Measurements from ENCODE around the gene CTBP2. TPM values are rescaled to one million over a fixed set of nuclear protein-coding genes. Genes with fewer than 3 reads are reported as not detected.

Gene CTBP2
- total and polyA plus RNA-seq, 4 donors, result 3.4 to 59.2 (median 5.5) TPM

- DNase-seq (ENCODE audit: low spot score), result no peak
- no peaks in the 10 kb centered on the region for H3K4me1 ChIP-seq (ENCODE audit: control insufficient read depth in 4 of 4, insufficient read depth in 4 of 4, low read length in 3 of 4)
- TF ChIP-seq FOXA1 (IDR thresholded peaks at IDR 0.05) (no peak), REST (IDR thresholded peaks at IDR 0.05) (no peak), GABPA (IDR thresholded peaks at IDR 0.05 in 1 of 2, conservative IDR thresholded peaks at IDR 0.05 in 1 of 2) (no peak), MAX (IDR thresholded peaks at IDR 0.05) (no peak)
- no peak overlapping the region for H3K9ac ChIP-seq (ENCODE audit: low read depth in 1 of 2, low read length in 2 of 2)
- H3K36me3 ChIP-seq (ENCODE audit: control insufficient read depth in 4 of 4, insufficient read depth in 3 of 4, low read depth in 1 of 4, low read length in 3 of 4), result no peaks in the 10 kb centered on the region
- H3K27me3 ChIP-seq (ENCODE audit: control insufficient read depth in 4 of 4, insufficient read depth in 4 of 4, low read length in 3 of 4), result peaks cover 0 to 2% (median 1%) of the 10 kb centered on the region in 4 donors
- H3K9me3 ChIP-seq (ENCODE audit: control insufficient read depth in 4 of 4, low read length in 3 of 4), result no peaks in the 10 kb centered on the region
- H3K4me3 ChIP-seq (ENCODE audit: low read depth in 1 of 3, low read length in 3 of 3), result no peak overlapping the region
- H3K27ac ChIP-seq (ENCODE audit: low read depth in 1 of 2, low read length in 2 of 2), result no peak overlapping the region
- 66% methylated on average over 6 of the region's 6 CpGs for WGBS
These were observed 30.1 kb upstream of the CTBP2 start for GRCh38 chr10:125190414-125190813.

- H3K9ac ChIP-seq (ENCODE audit: low read depth in 1 of 2, low read length in 2 of 2), result no peak overlapping the region
- no peak for TF ChIP-seq TAF1 (conservative IDR thresholded peaks at IDR 0.05)
- TF ChIP-seq FOXA1 (IDR thresholded peaks at IDR 0.05), result no peak
- no peak for TF ChIP-seq EGR1 (IDR thresholded peaks at IDR 0.05; ENCODE audit: low read depth in 2 of 2)
- TF ChIP-seq ATF3 (IDR thresholded peaks at IDR 0.05), result no peak
- TF ChIP-seq RXRA (IDR thresholded peaks at IDR 0.05), result no peak
- WGBS, result 89% methylated on average over 8 of the region's 8 CpGs
- no peaks in the 10 kb centered on the region for H3K4me1 ChIP-seq (ENCODE audit: control insufficient read depth in 4 of 4, insufficient read depth in 4 of 4, low read length in 3 of 4)
- H3K36me3 ChIP-seq (ENCODE audit: control insufficient read depth in 4 of 4, insufficient read depth in 3 of 4, low read depth in 1 of 4, low read length in 3 of 4), result no peaks in the 10 kb centered on the region
- H3K27me3 ChIP-seq (ENCODE audit: control insufficient read depth in 4 of 4, insufficient read depth in 4 of 4, low read length in 3 of 4), result peaks cover 0 to 5% (median 1%) of the 10 kb centered on the region in 4 donors
- H3K4me3 ChIP-seq (ENCODE audit: low read depth in 1 of 3, low read length in 3 of 3), result no peak overlapping the region
- no peak for DNase-seq (ENCODE audit: low spot score)
- no peak overlapping the region for H3K27ac ChIP-seq (ENCODE audit: low read depth in 1 of 2, low read length in 2 of 2)
- H3K9me3 ChIP-seq (ENCODE audit: control insufficient read depth in 4 of 4, low read length in 3 of 4), result no peaks in the 10 kb centered on the region
These were observed 28.8 kb upstream of the CTBP2 start for GRCh38 chr10:125189162-125189561.

GRCh38 chr10:125187238-125188194 is 27.2 kb upstream of the CTBP2 start:
- no peak for DNase-seq (ENCODE audit: low spot score)
- H3K27ac ChIP-seq (ENCODE audit: low read depth in 1 of 2, low read length in 2 of 2), result no peak overlapping the region
- no peaks in the 10 kb centered on the region for H3K9me3 ChIP-seq (ENCODE audit: control insufficient read depth in 4 of 4, low read length in 3 of 4)
- no peak overlapping the region for H3K4me3 ChIP-seq (ENCODE audit: low read depth in 1 of 3, low read length in 3 of 3)
- no peak overlapping the region for H3K9ac ChIP-seq (ENCODE audit: low read depth in 1 of 2, low read length in 2 of 2)
- no peaks in the 10 kb centered on the region for H3K4me1 ChIP-seq (ENCODE audit: control insufficient read depth in 4 of 4, insufficient read depth in 4 of 4, low read length in 3 of 4)
- WGBS, result 72% methylated on average over 6 of the region's 6 CpGs
- H3K36me3 ChIP-seq (ENCODE audit: control insufficient read depth in 4 of 4, insufficient read depth in 3 of 4, low read depth in 1 of 4, low read length in 3 of 4), result no peaks in the 10 kb centered on the region
- H3K27me3 ChIP-seq (ENCODE audit: control insufficient read depth in 4 of 4, insufficient read depth in 4 of 4, low read length in 3 of 4), result peaks cover 0 to 5% (median 0%) of the 10 kb centered on the region in 4 donors
- TF ChIP-seq RXRA (IDR thresholded peaks at IDR 0.05) (no peak), GABPA (IDR thresholded peaks at IDR 0.05 in 1 of 2, conservative IDR thresholded peaks at IDR 0.05 in 1 of 2) (no peak), RAD21 (IDR thresholded peaks at IDR 0.05) (no peak), MAX (IDR thresholded peaks at IDR 0.05) (no peak), REST (IDR thresholded peaks at IDR 0.05) (no peak), HNF4A (conservative IDR thresholded peaks at IDR 0.05) (no peak), FOXA1 (IDR thresholded peaks at IDR 0.05) (no peak), ATF3 (IDR thresholded peaks at IDR 0.05) (no peak), FOXA2 (IDR thresholded peaks at IDR 0.05) (no peak), NR2F2 (IDR thresholded peaks at IDR 0.05) (no peak), CTCF (IDR thresholded peaks at IDR 0.05; ENCODE audit: low read depth, low read length, missing input control) (no peak), SP1 (IDR thresholded peaks at IDR 0.05) (no peak), EGR1 (IDR thresholded peaks at IDR 0.05; ENCODE audit: low read depth in 2 of 2) (no peak)
